Middle frontal gyrus (tissue), 1 donor: ENCODE measurements around the gene RIPPLY2.
"Not testable (repeated sequence)": the region's sequence is repeated elsewhere in the genome, so short reads cannot be mapped to it uniquely, and the experiment has no call there.

Experiments used
- DNase-seq: peaks from one replicate; pipeline ENCODE4 v3.0.0-alpha.2; 2015; ENCODE audit warnings: low spot score; ENCODE audit errors: extremely low spot score

RIPPLY2 gene

GRCh38 chr6:83860359-83860755, 7.2 kb downstream of the RIPPLY2 start:
- DNase-seq = no peak

- DNase-seq = no peak
Measured at GRCh38 chr6:83860782-83861495, 7.8 kb downstream of the RIPPLY2 start.

GRCh38 chr6:83862776-83863471, 9.8 kb downstream of the RIPPLY2 start:
- DNase-seq = no peak

GRCh38 chr6:83867043-83867442, 13.9 kb downstream of the RIPPLY2 start:
- no peak for DNase-seq

- no peak for DNase-seq
Measured at GRCh38 chr6:83867527-83868161, 14.5 kb downstream of the RIPPLY2 start.

GRCh38 chr6:83868639-83869038, 15.5 kb downstream of the RIPPLY2 start:
- no peak for DNase-seq

GRCh38 chr6:83870649-83871048, 17.5 kb downstream of the RIPPLY2 start:
- no peak for DNase-seq

GRCh38 chr6:83872386-83873118, 19.4 kb downstream of the RIPPLY2 start:
- no peak for DNase-seq

- DNase-seq = no peak
Measured at GRCh38 chr6:83873869-83874268, 20.7 kb downstream of the RIPPLY2 start.

GRCh38 chr6:83875843-83876242, 22.7 kb downstream of the RIPPLY2 start:
- DNase-seq = no peak

GRCh38 chr6:83878902-83879644, 25.9 kb downstream of the RIPPLY2 start:
- DNase-seq = no peak

GRCh38 chr6:83879746-83880145, 26.6 kb downstream of the RIPPLY2 start:
- no peak for DNase-seq

- no peak for DNase-seq
Measured at GRCh38 chr6:83883240-83883639, 30.1 kb downstream of the RIPPLY2 start.

- peak; percentile 43 for DNase-seq
Measured at GRCh38 chr6:83884523-83884922, 31.4 kb downstream of the RIPPLY2 start.

GRCh38 chr6:83885984-83886383, 32.8 kb downstream of the RIPPLY2 start:
- DNase-seq = no peak

GRCh38 chr6:83889621-83890020, 36.5 kb downstream of the RIPPLY2 start:
- no peak for DNase-seq

GRCh38 chr6:83890520-83890919, 37.4 kb downstream of the RIPPLY2 start:
- no peak for DNase-seq

- no peak for DNase-seq
Measured at GRCh38 chr6:83891586-83891985, 38.4 kb downstream of the RIPPLY2 start.

GRCh38 chr6:83893024-83893423, 39.9 kb downstream of the RIPPLY2 start:
- no peak for DNase-seq

GRCh38 chr6:83897094-83897493, 43.9 kb downstream of the RIPPLY2 start:
- DNase-seq = not testable (repeated sequence)

- DNase-seq = no peak
Measured at GRCh38 chr6:83901624-83902023, 48.5 kb downstream of the RIPPLY2 start.
